H4 (cell line): ENCODE data around the gene HPDL. TPM values are rescaled to one million over a fixed set of nuclear protein-coding genes. Genes with fewer than 3 reads are reported as not detected.

Source experiments
- DNase-seq: peaks from one replicate; pipeline ENCODE4 v3.0.0-alpha.2; 2015; ENCODE audit warnings: low spot score
- total RNA-seq: library from RNA; depleted of rRNA; stranded (reverse); fragments of >200 nt; shearing (Covaris generic); gene quantifications from 2 replicates; pipeline ENCODE4 v1.2.3, GENCODE V29; 2014

Gene HPDL
- total RNA-seq, 1 experiment from 2014 or later, result not detected

DNA sequence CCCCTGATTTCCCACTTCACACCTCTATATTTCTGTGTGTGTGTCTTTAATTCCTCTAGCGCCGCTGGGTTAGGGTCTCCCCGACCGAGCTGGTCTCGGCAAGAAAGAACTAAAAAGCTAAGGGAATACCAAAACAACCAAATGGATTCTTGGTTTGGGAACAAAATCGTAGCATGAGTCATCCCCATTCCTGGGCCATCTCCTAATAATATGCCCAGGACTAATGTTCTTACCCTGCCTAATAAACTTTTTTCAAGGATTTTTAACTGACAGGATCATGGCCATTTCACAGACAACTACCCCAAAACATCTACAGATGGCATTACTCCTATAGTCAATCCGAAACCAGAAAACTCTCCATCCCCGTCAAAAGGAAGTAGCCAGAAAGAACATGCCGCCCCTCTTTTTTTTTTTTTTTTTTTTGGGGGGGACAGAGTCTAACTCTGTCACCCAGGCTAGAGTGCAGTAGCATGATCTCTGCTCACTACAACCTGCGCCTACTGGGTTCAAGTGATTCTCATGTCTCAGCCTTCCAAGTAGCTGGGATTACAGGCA lies 4.1 kb upstream of the HPDL start:
- no peak for DNase-seq

- DNase-seq, result no peak
These were observed 716 bp upstream of the HPDL start for GRCh38 chr1:45325851-45326506.

DNA sequence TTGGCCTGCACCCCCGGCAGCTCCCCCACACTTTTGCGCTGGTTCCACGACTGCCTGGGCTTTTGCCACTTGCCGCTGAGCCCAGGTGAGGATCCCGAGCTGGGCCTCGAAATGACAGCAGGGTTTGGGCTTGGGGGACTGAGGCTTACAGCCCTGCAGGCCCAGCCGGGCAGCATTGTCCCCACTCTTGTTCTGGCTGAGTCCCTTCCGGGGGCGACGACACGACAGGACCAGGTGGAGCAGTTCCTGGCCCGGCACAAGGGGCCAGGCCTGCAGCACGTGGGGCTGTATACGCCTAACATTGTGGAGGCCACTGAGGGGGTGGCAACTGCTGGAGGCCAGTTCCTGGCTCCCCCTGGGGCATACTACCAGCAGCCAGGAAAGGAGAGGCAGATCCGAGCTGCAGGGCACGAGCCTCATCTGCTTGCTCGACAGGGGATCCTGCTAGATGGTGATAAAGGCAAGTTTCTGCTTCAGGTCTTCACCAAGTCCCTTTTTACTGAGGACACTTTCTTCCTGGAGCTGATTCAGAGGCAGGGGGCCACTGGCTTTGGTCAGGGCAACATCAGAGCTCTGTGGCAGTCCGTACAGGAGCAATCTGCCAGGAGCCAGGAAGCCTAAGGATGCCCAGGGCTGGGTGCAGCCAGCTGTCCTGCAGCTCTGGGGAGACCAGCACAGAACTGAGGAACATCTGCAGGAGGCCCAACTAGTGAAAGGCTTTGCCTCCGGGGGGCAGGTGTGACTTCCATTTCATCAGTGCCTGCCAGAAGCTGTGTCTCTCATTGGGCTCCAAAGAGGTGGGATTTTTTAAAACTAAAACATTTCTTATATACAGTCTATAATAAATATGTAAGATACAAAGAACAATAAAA lies 1.2 kb downstream of the HPDL start:
- DNase-seq, result no peak

GRCh38 chr1:45328680-45329079 lies 2.0 kb downstream of the HPDL start:
- DNase-seq, result no peak

- no peak for DNase-seq
These were observed 2.8 kb downstream of the HPDL start for GRCh38 chr1:45329445-45329844.

GRCh38 chr1:45331436-45332345 lies 5.0 kb downstream of the HPDL start:
- DNase-seq, result no peak

DNA sequence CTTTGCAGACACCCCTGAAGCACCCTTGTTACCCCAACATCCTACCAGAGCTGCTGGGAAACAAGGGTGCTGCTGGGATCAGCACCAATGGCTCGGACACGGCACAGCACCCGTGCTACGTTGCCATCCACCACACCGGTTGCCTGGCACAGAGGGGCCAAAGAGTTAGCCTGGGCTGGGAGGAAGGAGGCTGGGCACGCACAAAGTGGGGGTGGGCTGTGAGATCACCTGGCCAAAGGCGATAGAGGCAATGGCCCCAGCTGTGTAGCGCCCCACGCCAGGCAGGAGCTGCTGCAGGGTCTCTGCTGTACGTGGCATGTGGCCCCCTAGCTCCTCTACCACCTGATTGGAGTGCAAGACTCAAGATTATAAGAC lies 5.6 kb downstream of the HPDL start:
- DNase-seq, result no peak

DNA sequence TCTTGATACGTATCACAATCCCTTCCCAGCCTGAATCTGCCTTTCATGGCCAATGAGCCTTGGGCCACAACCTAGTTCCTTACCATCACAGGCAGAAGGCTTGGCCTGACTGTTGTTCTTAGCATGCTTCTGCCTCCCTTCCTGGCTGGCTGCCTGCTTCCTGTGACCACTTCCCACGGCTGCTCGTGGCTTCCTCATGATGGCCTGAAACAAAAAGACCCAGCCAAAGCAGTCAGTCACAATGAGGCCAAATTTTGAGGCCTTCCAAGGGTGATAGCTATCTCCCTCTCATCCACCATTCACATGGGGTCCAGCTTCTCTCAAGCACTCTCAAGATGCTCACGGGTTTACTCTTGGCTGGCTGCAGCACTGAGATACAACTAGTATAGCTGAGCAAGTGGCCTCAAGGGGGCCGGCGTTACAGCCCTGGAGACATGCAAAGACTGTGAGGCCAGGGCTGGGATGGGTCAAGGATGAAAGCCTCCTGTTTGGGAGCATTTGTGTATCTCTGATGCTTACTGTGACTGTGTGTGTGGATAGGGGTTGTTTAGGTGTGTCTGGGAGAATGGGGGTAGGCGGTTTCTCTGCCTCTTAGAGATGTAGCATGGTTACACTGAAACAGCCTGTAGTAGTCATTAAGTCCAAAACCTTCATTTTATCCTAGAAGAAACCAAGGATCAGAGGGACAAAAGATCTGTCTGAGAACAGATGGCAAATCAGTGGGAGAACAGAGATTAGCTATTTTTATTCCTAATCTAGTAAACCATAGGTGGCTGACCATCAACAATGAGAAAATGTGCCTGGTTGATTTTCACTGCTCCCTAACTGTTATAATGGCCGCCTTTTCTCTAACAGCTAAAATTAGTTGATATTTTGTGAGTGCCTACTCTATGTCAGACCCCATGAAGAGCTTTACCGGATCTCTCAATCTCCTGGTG lies 7.9 kb downstream of the HPDL start:
- DNase-seq, result no peak

- DNase-seq, result no peak
These were observed 9.2 kb downstream of the HPDL start for GRCh38 chr1:45335855-45336324.

- DNase-seq, result no peak
These were observed 11.1 kb downstream of the HPDL start for GRCh38 chr1:45337630-45338325.

DNA sequence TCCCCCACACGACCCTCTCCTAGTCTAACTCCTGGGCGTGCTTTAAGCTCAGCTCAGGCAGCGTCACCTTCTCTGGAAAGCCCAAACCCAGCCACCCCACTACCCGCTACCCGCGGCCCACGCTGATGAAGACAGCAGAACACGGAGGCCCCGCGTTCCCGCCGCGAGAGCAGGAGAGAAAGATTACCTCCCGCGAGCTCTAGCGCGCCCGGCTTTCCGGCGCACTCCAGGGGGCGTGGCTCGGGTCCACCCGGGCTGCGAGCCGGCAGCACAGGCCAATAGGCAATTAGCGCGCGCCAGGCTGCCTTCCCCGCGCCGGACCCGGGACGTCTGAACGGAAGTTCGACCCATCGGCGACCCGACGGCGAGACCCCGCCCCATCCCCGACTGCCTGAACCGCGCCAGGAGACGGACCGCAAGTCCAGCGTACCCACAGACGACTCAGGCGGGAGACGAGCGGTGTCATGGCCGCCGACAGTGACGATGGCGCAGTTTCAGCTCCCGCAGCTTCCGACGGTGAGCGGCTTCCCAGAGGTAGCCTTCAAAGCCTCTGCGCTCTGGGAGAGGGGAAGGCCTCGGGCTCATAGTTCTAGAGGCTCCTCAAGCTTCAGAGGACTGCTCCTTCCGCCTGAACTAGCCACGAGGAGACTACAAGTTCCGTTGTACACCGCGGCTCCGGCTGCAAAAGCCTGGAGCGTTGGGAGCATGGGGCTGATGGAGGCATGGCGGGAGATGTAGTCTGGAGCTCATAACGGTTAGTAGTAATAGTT lies 13.3 kb downstream of the HPDL start, which contains the start of the genes MUTYH and TOE1:
Gene MUTYH (minus strand): TSS at position 652 of the 770 bp plus-strand sequence. CDS start 5,935 bp downstream, outside the sequence.
Gene TOE1 (plus strand): TSS at position 382 of the 770 bp plus-strand sequence. CDS start 83 bp downstream, at position 465.
- peak; percentile 96 for DNase-seq

DNA sequence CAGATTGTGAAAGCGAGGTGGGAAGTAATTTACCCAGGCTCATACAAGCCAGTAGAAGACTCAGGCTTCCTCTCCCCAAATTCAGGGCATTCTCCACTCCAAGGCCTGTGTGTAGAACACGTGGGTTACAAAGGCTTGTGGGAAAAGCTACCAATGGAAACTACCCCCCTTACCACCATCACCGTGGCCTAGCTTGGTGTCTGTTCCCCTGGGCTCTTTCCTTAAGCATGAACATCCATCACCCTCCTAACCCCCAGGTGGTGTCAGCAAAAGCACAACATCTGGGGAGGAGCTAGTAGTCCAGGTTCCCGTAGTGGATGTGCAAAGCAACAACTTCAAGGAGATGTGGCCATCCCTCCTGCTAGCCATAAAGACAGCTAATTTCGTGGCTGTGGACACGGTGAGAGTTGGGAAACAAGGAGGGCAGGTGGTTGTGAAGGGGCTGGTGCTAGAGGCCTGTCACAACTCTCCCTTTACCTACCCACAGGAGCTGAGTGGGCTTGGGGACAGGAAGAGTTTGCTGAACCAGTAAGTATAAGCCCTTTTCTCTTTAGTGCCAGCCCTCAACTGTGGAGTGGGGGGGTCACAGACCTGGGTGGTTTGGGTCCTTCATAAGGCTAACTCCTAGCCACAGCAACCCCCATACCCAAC lies 14.2 kb downstream of the HPDL start:
- DNase-seq, result no peak

DNA sequence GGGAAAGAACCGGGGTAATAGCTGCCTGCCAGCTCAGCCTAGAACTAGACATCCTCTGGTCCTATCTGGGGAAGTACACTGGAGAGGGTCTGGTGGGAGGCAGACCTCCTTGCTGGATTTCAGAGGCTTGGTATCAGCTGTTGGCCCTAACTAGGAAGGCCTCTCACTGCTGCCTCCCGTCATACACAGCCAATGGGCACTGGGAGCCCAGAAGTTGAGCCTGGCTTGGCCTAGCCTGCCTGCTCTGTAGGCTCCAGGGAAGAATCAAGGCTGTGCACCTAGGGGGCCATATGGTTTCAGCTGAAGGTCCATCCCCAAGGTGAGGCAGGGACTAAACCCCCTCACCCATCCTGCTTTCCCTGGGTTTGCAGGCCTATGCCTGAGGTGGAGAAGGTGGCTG lies 17.8 kb downstream of the HPDL start:
- no peak for DNase-seq

DNA sequence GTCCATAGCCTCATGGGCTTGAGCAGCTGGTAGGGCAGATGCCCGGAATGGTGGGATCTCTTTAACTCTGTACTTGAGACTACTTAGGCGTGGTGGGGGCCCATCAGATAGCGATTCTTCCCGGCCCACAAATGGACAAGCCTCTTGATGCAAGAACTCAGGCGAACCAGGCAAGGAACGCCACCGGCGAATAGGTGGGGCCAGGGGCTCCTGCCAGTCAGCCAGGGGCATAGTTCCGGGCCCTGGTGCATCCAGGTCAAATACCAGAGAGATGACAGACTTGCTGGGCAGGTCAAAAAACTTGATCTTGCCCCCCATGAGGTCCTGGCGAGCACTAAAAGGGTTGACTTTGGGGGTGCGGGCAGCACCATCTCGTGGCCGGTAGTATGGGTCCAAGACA lies 18.3 kb downstream of the HPDL start:
- no peak for DNase-seq

GRCh38 chr1:45346473-45346872 lies 19.8 kb downstream of the HPDL start:
- DNase-seq, result no peak

GRCh38 chr1:45348020-45348419 lies 21.3 kb downstream of the HPDL start:
- DNase-seq, result no peak

DNA sequence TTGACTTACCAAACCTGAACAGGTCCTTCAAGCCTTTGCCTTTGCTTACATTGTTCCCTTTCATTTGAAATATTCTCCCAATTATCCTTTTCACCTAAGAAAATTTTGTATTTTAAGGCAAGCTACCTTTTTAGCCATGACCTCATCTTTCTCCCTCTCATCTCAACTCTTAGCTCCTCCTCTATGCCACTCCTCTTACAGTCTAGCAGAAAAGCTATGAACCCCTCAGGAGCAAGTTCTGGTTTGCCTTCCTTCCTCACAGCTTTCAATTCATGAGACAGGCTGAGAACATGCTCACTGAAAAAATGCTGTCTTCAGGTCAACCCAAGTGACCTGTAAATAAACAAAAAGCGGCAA lies 21.9 kb downstream of the HPDL start:
- no peak for DNase-seq

- DNase-seq, result no peak
These were observed 22.4 kb downstream of the HPDL start for GRCh38 chr1:45348966-45349677.
